Esophagus mucosa (tissue), 1 donor: ENCODE measurements around the gene TMOD3. TPM values are rescaled to one million over a fixed set of nuclear protein-coding genes. Genes with fewer than 3 reads are reported as not detected.
A peak's percentile ranks its signal among the peaks of the same experiment; 100 is the strongest.
"Not testable (repeated sequence)": the region's sequence is repeated elsewhere in the genome, so short reads cannot be mapped to it uniquely, and the experiment has no call there.

Experiments used
- ATAC-seq: fragments of 200-7000 bp; cut with Tn5 transposase; one replicate; pipeline ENCODE4 v1.9.1; 2020
- total RNA-seq: library from RNA; stranded (reverse); gene quantifications from one replicate; pipeline ENCODE4 v1.2.4, GENCODE V29; 2023
- donor health status: DM: yes; HTN: yes; CAD: no.

TMOD3 gene
- total RNA-seq, 1 donor from 2014 or later, result 83.5 TPM

DNA sequence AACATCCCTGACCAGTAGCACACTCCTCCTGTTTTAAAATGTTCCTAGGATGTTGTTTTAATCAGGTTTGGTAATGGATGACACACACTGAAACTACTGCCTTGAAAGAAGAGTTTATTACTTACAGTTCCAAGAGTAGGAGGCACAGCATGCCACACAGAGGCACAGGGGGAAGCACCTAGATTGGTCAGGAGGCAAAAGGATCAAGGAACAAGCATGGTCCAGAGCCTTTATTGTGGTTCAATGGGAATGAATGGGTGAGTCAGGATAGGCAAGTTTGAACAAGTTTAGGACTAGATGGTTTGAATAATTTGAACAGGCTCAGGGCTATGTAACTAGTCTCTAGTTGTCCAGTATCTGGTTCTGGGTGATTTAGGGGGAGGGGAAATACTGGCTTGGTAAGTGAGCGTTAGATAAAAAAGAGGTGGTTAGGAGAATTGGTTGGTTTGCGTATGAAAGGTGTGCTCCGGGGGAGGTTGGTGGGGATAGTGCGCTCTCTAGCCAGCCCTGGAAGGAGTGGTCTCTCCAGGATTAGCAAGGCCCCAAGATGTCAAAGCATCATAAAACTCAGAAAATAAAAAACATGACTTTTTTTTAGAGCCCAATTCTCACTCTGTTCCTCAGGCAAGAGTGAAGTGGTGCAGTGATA, 35.1 kb downstream of the TMOD3 start:
- ATAC-seq, result peak; percentile 98

DNA sequence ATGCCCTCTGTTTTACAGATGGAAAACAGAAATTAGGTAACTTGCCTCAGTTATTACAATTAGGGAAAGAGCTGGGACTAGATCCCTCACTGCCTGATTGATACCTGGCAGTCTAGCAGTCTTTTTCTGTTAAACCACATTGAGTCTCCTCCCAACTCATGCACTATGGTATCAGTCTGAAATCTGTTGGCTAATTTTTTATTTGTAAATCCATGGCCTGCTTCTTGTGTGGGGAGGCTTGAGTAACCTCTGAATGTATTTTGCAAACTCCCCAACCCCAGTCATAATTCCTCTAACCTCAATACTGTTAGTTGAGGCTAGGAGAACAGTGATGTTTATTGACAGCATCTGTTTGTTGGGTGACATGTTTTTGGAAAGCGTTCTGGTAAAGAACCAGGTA, 35.9 kb downstream of the TMOD3 start:
- no peak for ATAC-seq

DNA sequence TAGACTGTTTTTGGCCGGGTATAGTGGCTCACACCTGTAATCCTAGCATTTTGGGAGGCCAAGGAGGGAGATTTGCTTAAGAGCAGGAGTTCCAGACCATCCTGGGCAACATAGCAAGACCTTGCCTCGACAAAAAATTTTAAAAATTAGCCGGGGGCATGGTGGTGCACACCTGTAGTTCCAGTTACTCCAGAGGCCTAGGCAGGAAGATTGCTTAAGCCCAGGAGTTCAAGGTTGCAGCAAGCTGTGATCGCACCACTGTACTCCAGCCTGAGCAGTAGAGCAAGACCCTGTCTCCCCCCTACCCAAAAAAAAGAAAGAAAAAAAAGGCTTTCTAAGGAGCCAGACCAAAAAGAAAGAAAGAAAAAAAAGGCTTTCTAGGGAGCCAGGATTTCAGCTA, 36.7 kb downstream of the TMOD3 start:
- no peak for ATAC-seq

DNA sequence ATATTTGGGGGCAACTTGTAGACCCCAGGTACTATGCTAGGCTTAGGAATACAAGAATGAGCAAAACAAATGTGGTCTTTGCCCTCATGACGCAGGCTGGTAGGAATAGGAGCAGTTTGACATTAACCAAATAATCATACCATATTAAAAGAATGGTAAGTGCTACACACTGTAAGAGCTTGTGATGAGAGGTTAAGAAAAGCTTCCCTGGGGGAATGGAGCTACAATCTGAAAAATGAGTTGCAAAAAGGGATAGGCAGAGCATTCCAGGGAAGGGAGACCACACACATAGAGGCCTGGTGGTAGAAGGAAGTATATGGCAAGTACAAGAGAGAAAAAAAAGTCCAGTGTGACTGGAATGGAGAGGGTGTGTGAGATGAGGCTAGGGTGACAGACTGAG, 37.3 kb downstream of the TMOD3 start:
- ATAC-seq, result no peak

DNA sequence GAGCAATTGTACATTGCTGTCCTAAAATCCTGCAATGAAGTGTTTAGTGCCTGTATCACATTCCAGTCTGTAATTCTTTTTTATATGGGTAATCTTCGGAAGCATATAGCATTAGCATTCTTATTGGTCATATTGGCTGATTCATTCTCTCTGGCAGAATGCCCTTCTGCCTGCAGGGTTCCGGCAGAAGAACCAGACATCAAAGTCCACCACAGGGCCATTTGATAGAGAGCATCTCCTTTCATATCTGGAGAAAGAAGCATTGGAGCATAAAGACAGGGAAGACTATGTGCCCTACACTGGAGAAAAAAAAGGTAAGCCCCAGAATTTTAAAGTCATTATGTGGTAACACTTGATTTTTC, 39.6 kb downstream of the TMOD3 start:
- no peak for ATAC-seq

DNA sequence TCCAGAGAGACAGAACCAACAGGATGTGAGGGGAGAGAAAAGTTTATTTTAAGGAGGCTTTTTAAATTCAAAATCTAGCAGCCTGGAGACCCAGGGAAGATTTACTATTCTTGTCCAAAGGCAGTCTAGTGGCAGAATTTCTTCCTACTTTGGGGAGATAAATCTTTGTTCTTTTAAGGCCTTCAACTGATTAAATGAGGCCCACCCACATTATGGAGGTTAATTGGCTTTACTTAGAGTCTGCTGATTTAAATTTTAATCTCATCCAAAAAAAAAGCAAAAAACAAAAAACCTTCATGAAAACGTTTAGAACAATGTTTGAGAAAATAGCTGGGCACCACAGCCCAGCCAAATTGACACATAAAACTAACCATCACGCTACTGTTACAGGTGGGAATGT, 41.3 kb downstream of the TMOD3 start:
- no peak for ATAC-seq

DNA sequence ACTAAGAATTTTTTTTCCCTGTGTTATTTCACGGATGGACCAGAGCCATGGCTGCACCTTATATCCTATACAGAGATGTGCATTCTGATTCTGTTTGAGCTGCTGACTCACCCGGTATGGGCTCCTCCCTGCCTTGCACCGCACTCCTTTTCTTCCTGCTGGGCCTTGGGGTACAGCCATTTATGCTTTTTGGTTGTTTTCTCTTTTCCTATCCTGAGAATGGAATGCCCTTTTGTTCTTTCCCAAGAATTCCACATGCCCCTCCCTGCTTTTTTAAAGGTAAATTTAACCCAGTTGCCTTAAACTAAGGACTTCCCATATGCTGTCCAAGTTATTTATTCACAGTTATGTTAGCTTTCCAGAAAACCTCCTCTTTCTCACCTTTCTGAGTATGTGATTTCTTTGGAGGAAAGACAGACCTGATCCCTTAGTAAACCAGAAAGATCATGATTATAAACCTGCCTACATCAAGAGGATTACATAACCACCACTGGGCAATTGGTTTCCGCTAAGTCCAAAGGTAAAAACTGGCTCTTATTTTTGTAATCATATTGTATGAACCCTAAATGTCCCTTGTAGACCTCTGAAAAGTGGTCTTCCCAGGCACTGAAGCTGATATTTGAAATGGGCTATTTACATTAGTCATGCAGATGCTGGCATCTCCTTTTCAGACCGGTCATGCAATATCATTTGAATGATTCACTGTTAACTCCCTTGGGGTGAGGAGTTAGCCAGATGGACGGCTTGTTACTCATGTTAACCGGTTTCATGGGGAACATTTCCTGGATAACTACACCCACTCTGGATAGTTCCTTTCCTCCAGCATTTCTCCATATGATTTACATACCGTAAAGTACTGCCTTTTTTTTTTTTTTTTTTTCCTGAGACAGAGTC, 45.5 kb downstream of the TMOD3 start:
- peak; percentile 97 for ATAC-seq

DNA sequence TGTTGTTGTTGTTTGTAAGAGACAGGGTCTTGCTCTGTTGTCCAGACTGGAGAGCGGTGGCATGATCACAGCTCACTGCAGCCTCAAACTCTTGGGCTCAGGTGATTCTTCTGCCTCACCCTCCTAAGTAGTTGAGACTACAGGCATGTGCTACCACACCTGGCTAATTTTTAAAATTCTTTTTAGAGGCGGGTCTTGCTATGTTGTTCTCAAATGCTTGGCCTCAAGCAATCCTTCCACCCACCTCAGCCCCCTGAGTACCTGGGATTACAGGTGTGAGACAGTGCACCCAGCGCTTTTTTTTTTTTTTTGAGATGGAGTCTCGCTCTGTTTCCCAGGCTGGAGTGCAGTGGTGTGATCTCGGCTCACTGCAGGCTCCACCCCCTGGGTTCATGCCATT, 46.7 kb downstream of the TMOD3 start:
- ATAC-seq, result peak; percentile 5

DNA sequence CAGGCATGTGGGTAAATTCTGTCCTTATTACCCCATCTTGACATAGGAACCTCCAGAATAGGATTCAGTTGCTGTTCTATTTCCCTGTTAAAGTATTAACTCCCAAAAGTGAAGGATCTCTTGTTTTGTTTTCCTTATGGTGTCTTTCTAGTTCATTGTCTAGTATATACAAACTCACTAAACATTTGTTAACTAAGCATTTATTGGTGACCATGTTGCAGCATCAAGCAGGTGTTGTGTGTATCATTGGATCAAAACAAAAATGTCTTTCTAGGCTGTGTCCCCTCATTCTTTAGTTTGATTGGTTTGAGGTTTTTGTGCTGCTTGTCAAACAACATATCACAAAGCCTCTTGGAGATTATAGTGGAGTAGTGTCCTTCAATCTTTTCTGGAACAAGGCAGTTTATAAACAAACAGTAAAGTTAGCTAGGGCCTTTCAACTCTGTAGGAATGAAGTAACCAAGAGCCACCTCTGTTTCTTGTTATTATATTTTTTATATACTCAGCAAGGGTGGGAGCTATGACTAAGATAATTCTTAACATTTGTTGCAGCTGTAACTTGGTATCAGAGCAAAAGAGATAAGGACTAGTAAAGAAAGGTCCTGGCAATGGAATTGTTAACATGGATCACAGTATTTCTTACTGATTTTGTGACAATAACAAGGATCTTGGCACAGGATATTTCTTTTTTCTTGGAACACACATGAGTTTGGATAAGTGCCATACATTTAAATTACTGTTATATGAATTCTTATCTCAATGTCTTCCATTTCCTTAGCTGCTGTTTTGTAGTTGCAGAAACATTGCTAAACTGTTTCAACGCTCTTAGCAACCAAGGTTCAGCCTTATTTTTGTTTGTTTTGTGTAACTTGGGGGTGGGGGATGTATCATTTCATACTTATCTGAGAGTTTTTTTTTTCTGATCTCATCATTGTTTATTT, 49.3 kb downstream of the TMOD3 start:
- no peak for ATAC-seq

DNA sequence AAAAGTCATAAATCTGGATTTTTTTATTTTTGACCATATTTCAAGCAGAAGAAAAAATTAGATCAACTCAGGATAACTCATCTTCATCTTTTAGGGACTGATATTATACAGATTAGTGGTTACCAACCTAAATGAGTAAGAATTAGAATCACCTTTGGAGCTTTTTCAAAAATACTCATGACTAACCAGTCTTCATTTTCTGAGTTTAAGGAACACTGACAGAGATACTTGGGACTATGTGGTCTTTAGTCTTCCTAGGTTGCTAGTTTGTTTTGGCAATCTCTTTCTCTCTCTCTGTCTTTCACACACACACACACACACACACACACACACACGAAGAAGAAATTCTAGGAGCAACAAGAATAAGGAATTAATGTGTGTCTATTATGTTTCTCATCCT, 50.1 kb downstream of the TMOD3 start:
- ATAC-seq, result no peak

DNA sequence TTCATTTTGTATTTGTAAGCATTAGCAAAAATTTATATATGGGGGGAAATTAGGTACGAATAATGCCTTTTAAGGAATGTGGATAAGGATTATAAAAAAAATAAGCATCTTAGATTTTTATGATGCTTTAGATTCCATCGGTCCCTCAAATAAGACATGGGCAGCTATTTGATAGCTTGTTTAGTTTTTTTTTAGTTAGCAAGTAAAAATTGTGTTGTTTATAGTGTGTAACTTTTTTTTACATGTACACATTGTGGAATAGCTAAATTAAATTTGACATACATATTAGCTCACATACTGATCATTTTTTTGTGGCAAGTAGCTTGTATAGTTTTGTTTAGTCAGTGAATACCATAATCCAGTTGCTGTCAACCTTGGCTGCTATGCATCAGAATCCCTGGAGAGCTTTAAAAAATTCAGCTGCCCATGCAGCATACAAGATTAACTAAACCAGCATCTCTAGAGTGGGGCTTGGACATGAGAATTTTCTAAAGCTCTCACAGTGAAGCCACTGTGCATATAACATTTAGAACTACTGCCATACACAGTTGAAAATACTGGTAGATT, 53.9 kb downstream of the TMOD3 start:
- ATAC-seq, result no peak

DNA sequence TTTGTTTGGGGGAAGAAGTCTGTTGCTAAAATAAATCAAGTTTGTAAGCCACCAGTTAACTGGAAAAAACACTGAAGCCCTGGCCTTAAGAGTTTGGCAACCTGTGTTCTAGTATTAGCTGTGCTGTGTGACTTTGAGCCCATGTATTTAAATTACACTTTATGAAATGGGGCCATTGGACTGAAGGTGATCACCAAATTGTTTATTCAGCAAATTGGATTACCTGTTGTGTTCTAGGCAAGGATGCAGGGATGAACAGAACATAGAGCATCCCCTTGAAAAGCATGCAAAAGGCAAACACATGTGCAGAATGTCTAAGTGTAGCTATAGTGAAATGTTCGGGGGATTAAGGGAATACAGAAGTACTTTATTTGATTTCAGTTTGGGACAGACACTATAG, 54.6 kb downstream of the TMOD3 start:
- ATAC-seq, result no peak

DNA sequence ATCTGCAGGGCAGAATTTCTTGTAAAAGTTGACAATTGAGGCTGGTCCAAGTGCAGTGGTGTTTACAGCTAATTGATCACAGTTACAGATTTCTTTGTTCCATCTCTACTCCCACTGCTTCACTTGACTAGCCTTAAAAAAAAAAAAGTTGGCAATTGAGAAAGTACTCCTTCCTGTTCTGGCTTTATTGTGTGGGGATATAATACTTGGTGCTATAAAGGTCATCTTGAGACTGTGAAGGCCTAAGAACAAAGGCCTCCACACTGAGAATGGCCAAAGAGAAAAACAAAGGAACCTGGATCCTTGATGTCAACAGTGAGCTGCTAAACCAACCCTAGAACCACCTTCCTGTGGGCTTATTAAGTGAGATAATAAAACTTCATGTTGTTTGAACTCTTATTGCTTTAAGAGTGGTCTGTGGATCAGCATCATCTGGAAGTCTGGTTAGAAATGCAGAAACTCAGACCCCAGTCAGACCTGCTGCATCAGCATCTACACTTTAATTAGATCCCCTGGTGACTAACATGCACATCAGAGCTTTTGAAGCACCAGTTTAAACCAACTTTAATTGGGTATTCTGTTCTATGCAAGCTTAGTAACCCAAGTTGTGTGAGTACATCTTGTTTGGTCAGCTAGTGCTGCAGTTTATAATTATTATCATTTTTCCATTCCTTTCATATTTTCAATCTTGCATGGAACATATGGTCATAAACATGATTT, 55.2 kb downstream of the TMOD3 start:
- ATAC-seq, result peak; percentile 58

DNA sequence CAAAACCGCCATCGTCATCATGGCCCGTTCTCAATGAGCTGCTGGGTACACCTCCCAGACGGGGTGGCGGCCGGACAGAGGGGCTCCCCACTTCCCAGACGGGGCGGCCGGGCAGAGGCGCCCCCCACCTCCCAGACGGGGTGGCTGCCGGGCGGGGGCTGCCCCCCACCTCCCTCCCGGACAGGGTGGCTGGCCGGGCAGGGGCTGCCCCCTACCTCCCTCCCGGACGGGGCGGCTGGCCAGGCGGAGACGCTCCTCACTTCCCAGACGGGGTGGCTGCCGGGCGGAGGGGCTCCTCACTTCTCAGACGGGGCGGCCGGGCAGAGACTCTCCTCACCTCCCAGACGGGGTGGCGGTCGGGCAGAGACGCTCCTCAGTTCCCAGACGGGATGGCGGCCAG, 56.3 kb downstream of the TMOD3 start:
- ATAC-seq, result not testable (repeated sequence)

DNA sequence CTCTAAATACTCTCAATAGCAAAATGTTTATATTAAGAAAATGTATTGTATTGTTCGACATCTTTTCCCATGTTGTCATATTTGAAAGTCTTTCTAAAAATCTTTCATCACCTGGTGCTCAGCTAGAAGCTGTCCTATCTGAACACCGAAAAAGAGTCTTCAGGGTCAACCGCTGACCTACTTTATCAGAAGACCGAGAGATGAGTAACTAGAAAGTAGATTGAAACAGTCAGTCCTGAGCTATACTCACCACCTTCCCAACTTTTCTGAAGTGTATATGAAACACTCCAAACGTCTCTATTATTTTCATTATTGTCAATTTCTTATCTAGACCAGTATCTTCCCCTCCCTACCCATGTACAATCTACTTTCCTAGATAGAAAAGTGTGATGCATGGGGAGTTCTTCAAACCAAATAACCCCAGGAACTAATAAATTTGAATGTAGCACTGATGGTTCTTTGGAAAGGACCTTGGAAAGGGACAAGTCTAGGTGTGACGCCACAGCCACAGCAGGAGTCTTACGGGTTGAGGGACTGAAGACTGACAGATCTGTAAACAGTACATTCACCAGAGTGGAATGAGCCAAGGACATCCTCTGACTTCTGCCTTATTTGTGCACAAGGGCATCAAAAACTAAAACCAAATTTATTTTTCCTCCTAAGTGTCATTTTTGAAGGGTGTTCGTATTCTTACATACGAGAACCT, 58.6 kb downstream of the TMOD3 start:
- ATAC-seq, result peak; percentile 27

DNA sequence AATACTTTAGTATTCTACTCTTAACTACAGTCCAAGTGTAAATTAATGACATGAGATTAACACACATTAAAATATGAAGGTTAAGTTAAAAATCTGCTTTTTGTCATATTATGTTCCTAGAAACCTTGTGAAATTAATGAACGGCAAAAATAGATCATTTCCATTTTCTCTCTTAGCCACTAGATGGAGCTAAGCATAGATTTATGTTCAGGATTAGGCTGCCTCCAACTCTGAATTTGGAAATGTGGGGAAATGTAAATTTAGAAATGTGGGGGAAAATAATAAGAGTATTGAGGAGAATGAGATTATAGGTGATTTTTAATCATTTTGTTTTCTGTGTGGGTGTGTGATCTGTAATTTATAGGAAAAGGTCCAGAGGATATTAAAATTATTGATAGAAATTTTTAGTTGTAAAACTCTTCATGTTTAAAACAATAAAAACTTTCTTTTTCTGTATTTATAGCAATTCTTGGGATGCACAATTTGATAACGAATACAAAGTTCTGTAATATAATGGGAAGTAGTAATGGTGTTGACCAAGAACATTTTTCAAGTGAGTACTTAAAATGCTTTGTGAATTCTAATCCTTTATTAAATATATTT, 59.2 kb downstream of the TMOD3 start:
- no peak for ATAC-seq

DNA sequence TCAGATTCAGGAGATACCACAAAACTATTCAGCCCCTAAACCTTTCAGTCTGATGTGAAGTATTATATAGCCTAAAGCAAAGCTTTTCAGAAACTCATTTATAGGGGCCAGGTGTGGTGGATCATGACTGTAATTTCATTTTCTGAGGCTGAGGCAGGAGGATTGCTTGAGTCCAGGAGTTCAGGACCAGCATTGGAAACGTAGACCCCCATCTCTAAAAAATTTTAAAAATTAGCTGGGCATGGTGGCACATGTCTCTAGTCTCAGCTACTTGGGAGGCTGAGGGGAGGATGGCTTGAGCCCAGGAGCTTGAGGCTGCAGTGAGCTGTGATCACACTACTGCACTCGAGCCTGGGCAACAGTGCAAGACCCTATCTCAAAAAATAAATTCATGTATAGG, 60.0 kb downstream of the TMOD3 start:
- ATAC-seq, result no peak

DNA sequence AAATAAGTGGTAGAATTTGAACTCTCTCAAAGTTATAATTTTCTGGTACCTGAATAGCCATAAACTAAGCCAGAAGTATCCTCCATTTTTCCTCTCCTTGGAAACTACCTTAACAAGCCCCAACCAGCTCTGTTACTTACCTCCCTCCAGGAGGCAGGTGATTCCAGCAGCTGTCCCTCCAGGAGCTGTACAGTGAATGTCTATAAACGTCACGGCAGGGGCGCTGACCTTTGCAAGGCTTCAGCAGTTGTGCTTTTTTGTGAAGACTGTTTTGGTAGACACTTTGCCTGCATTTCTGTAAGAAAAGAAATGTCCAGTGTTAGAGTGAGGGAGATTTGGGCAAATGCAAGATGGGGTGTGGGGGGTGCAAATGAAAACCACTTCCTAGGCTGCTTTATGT, 75.0 kb downstream of the TMOD3 start:
- no peak for ATAC-seq

DNA sequence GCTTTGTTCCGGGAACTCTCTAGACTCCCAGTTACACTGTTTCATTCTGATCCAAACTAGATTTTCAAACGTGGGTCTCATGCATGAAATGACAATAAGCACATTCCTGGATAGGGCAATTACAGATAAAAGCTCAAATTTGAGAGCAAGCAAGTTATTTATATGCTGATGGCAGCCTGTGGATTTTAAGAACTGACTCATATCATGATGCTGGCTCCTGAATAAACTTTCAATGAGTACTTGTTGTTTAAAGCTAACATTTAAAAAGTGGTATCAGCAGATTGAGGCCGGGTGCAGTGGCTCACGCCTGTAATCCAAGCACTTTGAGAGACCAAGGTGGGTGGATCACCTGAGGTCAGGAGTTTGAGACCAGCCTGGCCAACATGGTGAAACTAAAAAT, 75.5 kb downstream of the TMOD3 start:
- no peak for ATAC-seq

DNA sequence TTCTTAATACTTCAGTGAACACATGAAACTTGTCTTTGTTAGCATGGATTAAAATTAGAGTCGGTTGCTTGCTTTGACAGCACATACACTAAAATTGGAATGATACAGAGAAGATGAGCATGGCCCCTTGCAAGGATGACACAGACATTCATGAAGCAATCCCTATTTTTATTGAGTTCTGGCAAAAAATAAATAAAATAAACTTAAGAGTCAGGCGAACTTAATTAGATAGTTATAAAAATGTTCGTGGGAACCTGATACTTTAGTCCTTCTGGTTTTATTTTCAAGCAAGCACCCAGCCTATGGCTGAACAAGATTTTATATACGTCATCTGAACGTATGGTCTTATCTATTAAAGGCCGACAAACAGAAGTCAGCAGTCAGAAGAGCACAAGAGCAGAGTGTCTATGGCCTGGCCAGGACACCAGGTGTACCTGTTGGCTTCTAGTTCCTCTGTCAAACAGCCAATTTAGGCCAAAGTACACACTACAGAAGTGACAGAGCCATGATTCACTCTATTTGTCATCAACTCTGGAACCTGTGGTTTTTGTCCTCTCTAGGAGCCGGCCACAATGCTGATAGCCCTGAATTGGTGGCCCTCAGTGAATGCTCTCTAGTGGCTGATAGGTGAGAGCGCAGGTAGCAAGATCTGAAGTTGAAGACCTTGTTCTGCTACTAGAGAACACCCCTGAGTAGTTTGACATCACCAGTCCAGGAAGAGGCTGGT, 77.8 kb downstream of the TMOD3 start:
- ATAC-seq, result peak; percentile 94
